Activated CD8-positive, alpha-beta T cell treated with anti-CD3 and anti-CD28 coated beads for 36 hours (primary cell): ENCODE results near the gene HORMAD2. TPM values are rescaled to one million over a fixed set of nuclear protein-coding genes. Genes with fewer than 3 reads are reported as not detected.
"Not testable (repeated sequence)": the region's sequence is repeated elsewhere in the genome, so short reads cannot be mapped to it uniquely, and the experiment has no call there.

ENCODE experiments used
- ATAC-seq: fragments of 200-7000 bp; cut with Tn5 transposase; one replicate; pipeline ENCODE4 v1.10.0; 2021; ENCODE audit warnings: mild to moderate bottlenecking, moderate library complexity
- CTCF ChIA-PET: fragments of 350-600 bp; sonication (Branson Sonifier 250); formaldehyde crosslinking; loops from one replicate; lab custom pipeline; 2021; ENCODE audit warnings: antibody characterized with exemption; lab: Charles Lee
- POLR2A ChIA-PET: fragments of 350-600 bp; sonication (Branson Sonifier 250); formaldehyde crosslinking; loops from one replicate; lab custom pipeline; 2021; ENCODE audit warnings: antibody characterized with exemption; lab: Charles Lee
- DNase-seq: peaks from one replicate; pipeline ENCODE4 v3.0.0-alpha.2; 2020
- H3K27ac Mint-ChIP-seq: one replicate; pipeline ENCODE4 v1.8.0; 2021; ENCODE audit warnings: mild to moderate bottlenecking, mixed read lengths
- H3K27me3 Mint-ChIP-seq: one replicate; pipeline ENCODE4 v1.8.0; 2021; ENCODE audit warnings: mixed read lengths
- H3K36me3 Mint-ChIP-seq: one replicate; pipeline ENCODE4 v1.8.0; 2021; ENCODE audit warnings: low read depth, mixed read lengths
- H3K4me1 Mint-ChIP-seq: one replicate; pipeline ENCODE4 v1.8.0; 2021; ENCODE audit warnings: low read depth, mixed read lengths
- H3K4me3 Mint-ChIP-seq: one replicate; pipeline ENCODE4 v1.8.0; 2021; ENCODE audit warnings: mild to moderate bottlenecking, moderate library complexity, mixed read lengths
- H3K9me3 Mint-ChIP-seq: one replicate; pipeline ENCODE4 v1.8.0; 2021; ENCODE audit warnings: mixed read lengths
- CTCF ChIP-seq: fragments of 200-600 bp; IDR thresholded peaks from one replicate; pipeline ENCODE4 v1.8.0; 2022; ENCODE audit warnings: antibody characterized with exemption, mild to moderate bottlenecking
- intact Hi-C: fragments of 100-400 bp; cut with micrococcal nuclease; formaldehyde crosslinking; loops from one replicate; pipeline ENCODE4 v1.10.0; 2022
- total RNA-seq, 2 experiments: library from RNA; stranded (reverse); gene quantifications; one replicate each; pipeline ENCODE4 v1.2.3, GENCODE V29; 2021

The HORMAD2 gene
- total RNA-seq, 2 experiments from 2014 or later = not detected

GRCh38 chr22:30198152-30198825 lies 118.0 kb downstream of the HORMAD2 start:
- ATAC-seq = no peak
- Mint-ChIP-seq H3K27ac (peak overlapping the region; percentile 36), H3K27me3 (no peaks in the 10 kb centered on the region), H3K9me3 (no peaks in the 10 kb centered on the region), H3K36me3 (no peaks in the 10 kb centered on the region), H3K4me3 (no peak overlapping the region), H3K4me1 (peaks cover 46% of the 10 kb centered on the region)
- POLR2A ChIA-PET = interaction anchor here (0.6 to 1.8 kb wide), 4 partner anchors 16 to 38 kb away, joined by 3 to 4 read pairs (median 3); no protein-coding TSS in a partner anchor
- intact Hi-C loops = no loop called here
- TF ChIP-seq CTCF = no peak
- CTCF ChIA-PET = interaction anchor here (1.1 to 2.0 kb wide), 3 partner anchors 13 to 21 kb away, joined by 4 to 5 read pairs (median 5); no protein-coding TSS in a partner anchor
- no peak for DNase-seq

DNA sequence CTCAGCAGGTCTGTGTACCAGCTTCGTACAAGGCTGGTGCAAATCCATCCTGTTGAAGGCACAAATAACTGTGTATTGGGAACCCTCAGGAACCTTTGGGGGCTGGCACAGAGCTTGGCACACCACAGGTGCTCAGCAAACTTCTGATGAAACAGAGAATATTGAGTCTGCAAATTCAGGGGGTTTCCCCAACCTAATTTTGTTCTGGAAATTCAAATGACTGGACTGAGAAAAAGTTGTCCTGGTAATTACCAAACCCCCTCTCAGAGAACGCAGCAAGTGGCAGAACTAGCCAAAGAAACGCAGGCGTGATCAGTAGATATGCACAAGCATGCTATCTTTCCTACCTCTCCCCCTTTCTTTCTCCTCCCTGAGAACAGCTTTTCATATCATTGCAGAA lies 118.7 kb downstream of the HORMAD2 start:
- no peaks in the 10 kb centered on the region for H3K36me3 Mint-ChIP-seq
- intact Hi-C loops = no loop called here
- no peaks in the 10 kb centered on the region for H3K27me3 Mint-ChIP-seq
- no peak for TF ChIP-seq CTCF
- POLR2A ChIA-PET = interaction anchor here (0.6 to 1.8 kb wide), 3 partner anchors 16 to 20 kb away, joined by 3 to 4 read pairs (median 3); no protein-coding TSS in a partner anchor
- no peak for DNase-seq
- CTCF ChIA-PET = interaction anchor here (1.1 to 2.0 kb wide), 4 partner anchors 8 to 21 kb away, joined by 3 to 5 read pairs (median 4); no protein-coding TSS in a partner anchor
- H3K4me1 Mint-ChIP-seq = peaks cover 45% of the 10 kb centered on the region
- ATAC-seq = no peak
- peak overlapping the region; percentile 36 for H3K27ac Mint-ChIP-seq
- H3K4me3 Mint-ChIP-seq = no peak overlapping the region
- H3K9me3 Mint-ChIP-seq = no peaks in the 10 kb centered on the region

- POLR2A ChIA-PET = interaction anchor here (0.9 to 1.1 kb wide), 2 partner anchors 9 to 76 kb away, joined by 3 read pairs; no protein-coding TSS in a partner anchor
- H3K4me3 Mint-ChIP-seq, H3K27ac Mint-ChIP-seq, ATAC-seq, H3K9me3 Mint-ChIP-seq, intact Hi-C loops, CTCF ChIA-PET, DNase-seq, H3K27me3 Mint-ChIP-seq, H3K36me3 Mint-ChIP-seq: not testable (repeated sequence)
- H3K4me1 Mint-ChIP-seq = peaks cover 33% of the 10 kb centered on the region
These were observed 120.6 kb downstream of the HORMAD2 start for GRCh38 chr22:30200905-30201304.

GRCh38 chr22:30201945-30202344 lies 121.7 kb downstream of the HORMAD2 start:
- intact Hi-C loops = no loop called here
- no peak for TF ChIP-seq CTCF
- H3K9me3 Mint-ChIP-seq = no peaks in the 10 kb centered on the region
- H3K27ac Mint-ChIP-seq = no peak overlapping the region
- no peaks in the 10 kb centered on the region for H3K36me3 Mint-ChIP-seq
- CTCF ChIA-PET = interaction anchor here (1.1 kb wide), 1 partner anchor 21 kb away, joined by 3 read pairs; no protein-coding TSS in a partner anchor
- POLR2A ChIA-PET = interaction anchor here (0.9 to 1.4 kb wide), 3 partner anchors 19 to 45 kb away, joined by 3 read pairs; no protein-coding TSS in a partner anchor
- DNase-seq (no peak), ATAC-seq (no peak)
- H3K27me3 Mint-ChIP-seq = no peaks in the 10 kb centered on the region
- peaks cover 22% of the 10 kb centered on the region for H3K4me1 Mint-ChIP-seq
- no peak overlapping the region for H3K4me3 Mint-ChIP-seq

- Mint-ChIP-seq H3K36me3 (no peaks in the 10 kb centered on the region), H3K27ac (no peak overlapping the region), H3K4me1 (peaks cover 16% of the 10 kb centered on the region), H3K27me3 (no peaks in the 10 kb centered on the region), H3K9me3 (no peaks in the 10 kb centered on the region), H3K4me3 (no peak overlapping the region)
- intact Hi-C loops = no loop called here
- no peak for TF ChIP-seq CTCF
- ChIA-PET CTCF (interaction anchor here (1.1 kb wide), 1 partner anchor 21 kb away, joined by 3 read pairs; no protein-coding TSS in a partner anchor), POLR2A (interaction anchor here (0.9 to 1.4 kb wide), 2 partner anchors 19 to 46 kb away, joined by 3 read pairs; no protein-coding TSS in a partner anchor)
- ATAC-seq (no peak), DNase-seq (no peak)
These were observed 122.3 kb downstream of the HORMAD2 start for GRCh38 chr22:30202531-30203006.
